ENCODE data around the gene CCDC169. TPM values are rescaled to one million over a fixed set of nuclear protein-coding genes. Genes with fewer than 3 reads are reported as not detected.

The CCDC169 gene
- total and polyA plus RNA-seq, 10 donors = 0.06 to 0.44 (median 0.13) TPM; not detected in 4

- Histone ChIP-seq H3K9me3 (no peaks in the 10 kb centered on the region), H3K27ac (no peak overlapping the region), H3K4me1 (no peaks in the 10 kb centered on the region), H3K27me3 (replicated peaks in 1 of 7) (no peaks in the 10 kb centered on the region), H3K4me3 (no peak overlapping the region), H3K36me3 (no peaks in the 10 kb centered on the region)
- intact Hi-C loops (cut with DNase I; ENCODE audit: low total_unique reads) = no loop called here
- no peak for DNase-seq
- WGBS, 5 donors = 80 to 92% (median 87%) methylated on average over 1 of the region's 1 CpG
- TF ChIP-seq CTCF (IDR thresholded peaks at IDR 0.05 in 8 of 11, conservative IDR thresholded peaks at IDR 0.05 in 3 of 11) (no peak), POLR2AphosphoS5 (IDR thresholded peaks at IDR 0.05) (no peak), POLR2A (IDR thresholded peaks at IDR 0.05) (no peak)
Observed at GRCh38 chr13:36188441-36188840, 109.2 kb downstream of the CCDC169 start.

GRCh38 chr13:36183901-36184300, 113.7 kb downstream of the CCDC169 start:
- no peak for DNase-seq
- H3K27ac ChIP-seq = no peak overlapping the region
- H3K4me3 ChIP-seq = no peak overlapping the region
- no peak for TF ChIP-seq CTCF (IDR thresholded peaks at IDR 0.05 in 8 of 11, conservative IDR thresholded peaks at IDR 0.05 in 3 of 11)
- TF ChIP-seq POLR2AphosphoS5 (IDR thresholded peaks at IDR 0.05) = no peak
- TF ChIP-seq POLR2A (IDR thresholded peaks at IDR 0.05) = no peak
- intact Hi-C loops (cut with DNase I; ENCODE audit: low total_unique reads) = no loop called here
- no peaks in the 10 kb centered on the region for H3K36me3 ChIP-seq
- no peaks in the 10 kb centered on the region for H3K27me3 ChIP-seq (replicated peaks in 1 of 7)
- H3K4me1 ChIP-seq = no peaks in the 10 kb centered on the region
- peaks cover 0 to 4% (median 0%) of the 10 kb centered on the region in 8 donors for H3K9me3 ChIP-seq

Small RNA genes lying within 50 kb of the gene (small RNA-seq; reads per million reads assigned to genes)
- 0 reads per million in 4 donors for gene RNU6-71P

Other genes starting within 250 kb of the CCDC169 start
- 10 to 100 TPM in 6 of 7 donors, 1 to 10 TPM in 1; 9.3 to 22.1 (median 14.3) TPM for gene DCLK1, start 166.4 kb downstream of the CCDC169 start, total RNA-seq
- 1 to 10 TPM; 2.0 to 3.4 (median 2.2) TPM for gene DCLK1, start 166.4 kb downstream of the CCDC169 start, polyA plus RNA-seq
- not detected for gene SOHLH2, start 83.3 kb downstream of the CCDC169 start, total RNA-seq
- gene SOHLH2, start 83.3 kb downstream of the CCDC169 start, polyA plus RNA-seq = under 1 TPM in 1 of 3 donors, not detected in 2; 0.06 TPM
- 10 to 100 TPM; 52.6 to 68.5 (median 57.5) TPM for gene SPART, start 48.6 kb upstream of the CCDC169 start, total RNA-seq
- gene SPART, start 48.6 kb upstream of the CCDC169 start, polyA plus RNA-seq = 10 to 100 TPM; 15.9 to 31.2 (median 22.0) TPM
- gene CCNA1, start 134.7 kb upstream of the CCDC169 start, total RNA-seq = 1 to 10 TPM in 1 of 7 donors, under 1 TPM in 5, not detected in 1; 0.20 to 1.3 (median 0.75) TPM
- gene CCNA1, start 134.7 kb upstream of the CCDC169 start, polyA plus RNA-seq = under 1 TPM; 0.13 to 0.46 (median 0.38) TPM

Measured in spleen (tissue), 11 donors.